ENCODE measurements around the gene SLC4A7. TPM values are rescaled to one million over a fixed set of nuclear protein-coding genes. Genes with fewer than 3 reads are reported as not detected.

SLC4A7 gene
- total and polyA plus RNA-seq, 9 of the 15 experiments (the other 6 are each of a cell fraction or from before 2014, with no cell fraction given) = 1.7 to 13.6 (median 8.0) TPM

DNA sequence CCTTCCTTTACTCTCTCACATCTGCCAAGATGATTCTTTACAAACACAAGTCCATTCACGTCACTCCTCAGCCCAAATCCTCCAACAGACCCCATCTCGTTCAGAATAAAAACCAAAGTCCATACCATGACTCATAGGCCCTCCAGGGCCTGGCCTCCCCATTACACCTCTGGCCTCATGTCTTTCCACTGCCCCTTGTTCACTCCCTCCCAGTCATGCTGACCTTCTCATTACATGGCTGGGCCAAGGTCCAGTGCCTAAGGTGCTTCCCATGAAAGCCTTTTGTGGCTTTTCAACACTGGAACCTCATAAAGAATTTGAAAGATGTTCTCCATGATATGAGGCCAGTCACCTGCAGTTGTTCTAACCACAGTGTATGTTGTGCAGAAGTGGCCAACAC lies 159.5 kb downstream of the SLC4A7 start:
- Histone ChIP-seq H3K27ac (ENCODE audit: extremely low read depth, low read depth, low read length) (no peak overlapping the region), H3K4me2 (ENCODE audit: insufficient read depth, low read length) (no peak overlapping the region), H3K27me3 (ENCODE audit: control insufficient read depth in 2 of 2, insufficient read depth in 2 of 2, low read length in 2 of 2) (no peaks in the 10 kb centered on the region), H3K79me2 (ENCODE audit: control insufficient read depth, insufficient read depth, low read length) (no peaks in the 10 kb centered on the region), H3K4me1 (replicated peaks in 1 of 2; ENCODE audit: control insufficient read depth in 2 of 2, insufficient read depth in 2 of 2, low read length in 2 of 2) (no peaks in the 10 kb centered on the region), H3K9ac (ENCODE audit: insufficient read depth in 1 of 2, low read depth in 2 of 2, low read length in 2 of 2) (no peak overlapping the region), H3K4me3 (no peak overlapping the region), H3K9me3 (replicated peaks; ENCODE audit: control insufficient read depth, insufficient read depth, low read depth, low read length) (no peaks in the 10 kb centered on the region), H3K36me3 (ENCODE audit: control insufficient read depth, insufficient read depth, low read length) (no peaks in the 10 kb centered on the region), H2AFZ (ENCODE audit: low read depth, low read length) (no peak overlapping the region), H3K9me1 (ENCODE audit: control insufficient read depth, insufficient read depth, low read length) (no peaks in the 10 kb centered on the region), H4K20me1 (replicated peaks; ENCODE audit: control insufficient read depth, insufficient read depth, low read length) (no peaks in the 10 kb centered on the region)
- no peak for TF ChIP-seq ZNF232 (CRISPR knock-in tag; IDR thresholded peaks at IDR 0.05)
- TF ChIP-seq THAP7 (CRISPR knock-in tag; IDR thresholded peaks at IDR 0.05) = no peak
- no peak for TF ChIP-seq ZNF124 (CRISPR knock-in tag; IDR thresholded peaks at IDR 0.05)
- TF ChIP-seq XRCC3 (IDR thresholded peaks at IDR 0.05) = no peak
- TF ChIP-seq COPS2 (conservative IDR thresholded peaks at IDR 0.05) = no peak
- no peak for TF ChIP-seq SAFB2 (IDR thresholded peaks at IDR 0.05; ENCODE audit: borderline replicate concordance, low read depth, low read length, severe bottlenecking)
- no peak for TF ChIP-seq CAMTA2 (CRISPR knock-in tag; conservative IDR thresholded peaks at IDR 0.05)
- no peak for TF ChIP-seq GABPA (tag; conservative IDR thresholded peaks at IDR 0.05; ENCODE audit: low read depth)
- TF ChIP-seq ZNF778 (CRISPR knock-in tag; IDR thresholded peaks at IDR 0.05) = no peak
- no peak for TF ChIP-seq HCFC1 (IDR thresholded peaks at IDR 0.05; ENCODE audit: low read depth, low read length)
- TF ChIP-seq SNAPC5 (CRISPR knock-in tag; IDR thresholded peaks at IDR 0.05) = no peak
- TF ChIP-seq STAT5B (CRISPR knock-in tag; IDR thresholded peaks at IDR 0.05) = no peak
- TF ChIP-seq GATAD2B (IDR thresholded peaks at IDR 0.05; ENCODE audit: borderline replicate concordance) = no peak
- TF ChIP-seq, protein P1, sequence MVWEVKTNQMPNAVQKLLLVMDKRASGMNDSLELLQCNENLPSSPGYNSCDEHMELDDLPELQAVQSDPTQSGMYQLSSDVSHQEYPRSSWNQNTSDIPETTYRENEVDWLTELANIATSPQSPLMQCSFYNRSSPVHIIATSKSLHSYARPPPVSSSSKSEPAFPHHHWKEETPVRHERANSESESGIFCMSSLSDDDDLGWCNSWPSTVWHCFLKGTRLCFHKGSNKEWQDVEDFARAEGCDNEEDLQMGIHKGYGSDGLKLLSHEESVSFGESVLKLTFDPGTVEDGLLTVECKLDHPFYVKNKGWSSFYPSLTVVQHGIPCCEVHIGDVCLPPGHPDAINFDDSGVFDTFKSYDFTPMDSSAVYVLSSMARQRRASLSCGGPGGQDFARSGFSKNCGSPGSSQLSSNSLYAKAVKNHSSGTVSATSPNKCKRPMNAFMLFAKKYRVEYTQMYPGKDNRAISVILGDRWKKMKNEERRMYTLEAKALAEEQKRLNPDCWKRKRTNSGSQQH (CRISPR knock-in tag; IDR thresholded peaks at IDR 0.05) = no peak
- no peak for TF ChIP-seq CBFA2T2 (conservative IDR thresholded peaks at IDR 0.05)
- TF ChIP-seq SMAD4 (CRISPR knock-in tag; conservative IDR thresholded peaks at IDR 0.05) = no peak
- TF ChIP-seq BMI1 (IDR thresholded peaks at IDR 0.05; ENCODE audit: low read length) = no peak
- no peak for TF ChIP-seq KDM1A (IDR thresholded peaks at IDR 0.05)
- no peak for TF ChIP-seq ADNP (tag; IDR thresholded peaks at IDR 0.05)
- no peak for TF ChIP-seq ZNF274 (IDR thresholded peaks at IDR 0.05; ENCODE audit: borderline replicate concordance, low read depth, low read length)
- FAIRE-seq (no peak), ATAC-seq (no peak), DNase-seq (ENCODE audit: extremely low read depth in 1 of 4, low spot score in 3 of 4) (no peak)
- in situ Hi-C loops (cut with MboI) (no loop called here), intact Hi-C loops (cut with micrococcal nuclease) (no loop called here)
- POLR2A ChIA-PET = no interaction called here
- CTCF ChIA-PET (ENCODE audit: low intra/inter-chr PET ratio) = no interaction called here
- WGBS (ENCODE audit: insufficient coverage, low coverage, missing lambda C conversion rate) = 0% methylated on average over 2 of the region's 2 CpGs
- no TSS peak for BruUV-seq (replicated peaks)
